OCI-LY7 (cell line): Measurements from ENCODE around the gene CAB39.

Experiments used
- EZH2phosphoT487 ChIP-seq: fragments of 200-600 bp; sonication (generic); IDR thresholded peaks from 2 replicates; pipeline ENCODE4 v1.6.1; 2018; ENCODE audit warnings: low read depth, borderline replicate concordance, mild to moderate bottlenecking, mixed run types, antibody characterized with exemption, low read length, moderate library complexity, mixed read lengths
- TF ChIP-seq, protein P1 (sequence below): fragments of 200-600 bp; sonication (generic); conservative IDR thresholded peaks from 2 replicates; pipeline ENCODE4 v1.5.1; 2014; ENCODE audit warnings: mild to moderate bottlenecking, antibody characterized with exemption, low read length, moderate library complexity, mixed read lengths

DNA sequence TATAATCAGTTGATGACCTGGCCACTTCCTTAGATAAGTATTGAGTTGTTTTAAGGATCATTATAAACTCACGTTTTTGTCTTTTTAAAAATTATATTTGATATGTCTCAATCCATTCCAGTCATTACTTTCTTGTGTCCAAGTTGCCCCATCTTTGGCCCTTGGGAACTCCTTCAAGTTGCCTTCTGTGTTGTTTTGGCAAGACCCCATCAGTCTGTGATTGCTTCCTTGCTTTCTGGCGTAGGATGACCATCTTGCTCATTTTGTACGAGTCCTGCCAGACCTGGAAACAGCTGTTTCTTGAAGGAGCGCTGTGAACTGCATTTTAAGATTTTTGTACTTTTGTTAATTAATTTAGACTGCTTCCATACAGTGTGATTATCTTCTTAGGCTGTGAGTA is 83.2 kb downstream of the CAB39 start:
- TF ChIP-seq, protein P1, sequence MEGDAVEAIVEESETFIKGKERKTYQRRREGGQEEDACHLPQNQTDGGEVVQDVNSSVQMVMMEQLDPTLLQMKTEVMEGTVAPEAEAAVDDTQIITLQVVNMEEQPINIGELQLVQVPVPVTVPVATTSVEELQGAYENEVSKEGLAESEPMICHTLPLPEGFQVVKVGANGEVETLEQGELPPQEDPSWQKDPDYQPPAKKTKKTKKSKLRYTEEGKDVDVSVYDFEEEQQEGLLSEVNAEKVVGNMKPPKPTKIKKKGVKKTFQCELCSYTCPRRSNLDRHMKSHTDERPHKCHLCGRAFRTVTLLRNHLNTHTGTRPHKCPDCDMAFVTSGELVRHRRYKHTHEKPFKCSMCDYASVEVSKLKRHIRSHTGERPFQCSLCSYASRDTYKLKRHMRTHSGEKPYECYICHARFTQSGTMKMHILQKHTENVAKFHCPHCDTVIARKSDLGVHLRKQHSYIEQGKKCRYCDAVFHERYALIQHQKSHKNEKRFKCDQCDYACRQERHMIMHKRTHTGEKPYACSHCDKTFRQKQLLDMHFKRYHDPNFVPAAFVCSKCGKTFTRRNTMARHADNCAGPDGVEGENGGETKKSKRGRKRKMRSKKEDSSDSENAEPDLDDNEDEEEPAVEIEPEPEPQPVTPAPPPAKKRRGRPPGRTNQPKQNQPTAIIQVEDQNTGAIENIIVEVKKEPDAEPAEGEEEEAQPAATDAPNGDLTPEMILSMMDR: no peak
- TF ChIP-seq EZH2phosphoT487: no peak
